Spleen (tissue), 7 donors: ENCODE results near the gene MRAS.

Source experiments
- POLR2A ChIP-seq, 3 donors: fragments of 450-650 bp; IDR thresholded peaks; one replicate each; pipeline ENCODE4 v1.5.1; 2017; ENCODE audit warnings: antibody characterized with exemption in 3 of 3, mild to moderate bottlenecking in 1 of 3
- TF ChIP-seq, protein P1 (sequence below), 11 experiments: fragments of 200-600 bp in 7 of 11; fragments of 450-650 bp in 4 of 11; sonication (generic) in 4 of 11; IDR thresholded peaks in 8 of 11; conservative IDR thresholded peaks in 3 of 11; 1 replicate in 7 of 11; 2 replicates in 4 of 11; pipeline versions ENCODE4 v1.4.0 to v1.8.0; 2016 to 2021; ENCODE audit warnings: antibody characterized with exemption in 11 of 11, inconsistent platforms in 4 of 11, mild to moderate bottlenecking in 1 of 11
- donor health status: DM: no; HTN: no; CAD: no; lungs with moderate emphysema.
- donor health status: DM: no; HTN: no; CAD: no.
- donor health status: DM: no; HTN: no; CAD: no.

DNA sequence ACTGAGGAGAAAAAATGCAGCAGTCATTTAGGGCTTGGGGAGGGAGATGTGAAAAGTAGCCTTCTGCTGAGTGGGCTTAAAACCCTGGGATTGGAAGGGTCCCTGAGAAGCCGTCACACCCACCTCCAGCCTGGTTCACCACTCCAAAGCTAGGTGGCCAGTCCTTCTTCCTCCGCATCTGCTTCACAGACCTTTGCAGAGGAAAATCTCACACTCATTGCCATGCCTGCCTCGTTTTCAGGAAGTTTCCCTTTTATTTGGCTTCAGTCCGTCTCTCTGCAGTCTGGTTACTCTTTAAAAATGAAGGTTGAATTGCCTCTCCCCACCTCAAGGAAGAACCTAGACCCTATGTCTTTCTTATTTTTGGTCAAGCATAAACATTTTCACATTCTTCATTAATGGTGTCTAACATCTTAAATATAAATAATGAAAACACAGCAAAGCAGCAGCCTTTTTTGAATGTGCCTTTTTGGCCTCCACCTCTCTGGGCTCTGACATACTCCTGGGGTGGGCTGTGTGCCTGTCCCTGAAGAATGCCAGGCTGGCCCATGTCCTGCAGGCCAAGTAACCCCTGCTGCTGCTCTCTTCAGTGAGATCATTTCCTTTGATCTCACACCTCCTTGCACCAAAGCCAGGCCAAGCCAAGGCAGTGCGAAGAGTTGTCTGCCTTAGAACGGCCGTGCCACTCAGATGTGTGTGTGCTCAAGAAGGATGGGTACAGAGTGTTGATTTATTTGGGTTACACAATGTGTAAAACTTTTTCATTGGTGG, 11.0 kb downstream of the MRAS start:
- TF ChIP-seq POLR2A (IDR thresholded peaks at IDR 0.05), result no peak
- TF ChIP-seq, protein P1, sequence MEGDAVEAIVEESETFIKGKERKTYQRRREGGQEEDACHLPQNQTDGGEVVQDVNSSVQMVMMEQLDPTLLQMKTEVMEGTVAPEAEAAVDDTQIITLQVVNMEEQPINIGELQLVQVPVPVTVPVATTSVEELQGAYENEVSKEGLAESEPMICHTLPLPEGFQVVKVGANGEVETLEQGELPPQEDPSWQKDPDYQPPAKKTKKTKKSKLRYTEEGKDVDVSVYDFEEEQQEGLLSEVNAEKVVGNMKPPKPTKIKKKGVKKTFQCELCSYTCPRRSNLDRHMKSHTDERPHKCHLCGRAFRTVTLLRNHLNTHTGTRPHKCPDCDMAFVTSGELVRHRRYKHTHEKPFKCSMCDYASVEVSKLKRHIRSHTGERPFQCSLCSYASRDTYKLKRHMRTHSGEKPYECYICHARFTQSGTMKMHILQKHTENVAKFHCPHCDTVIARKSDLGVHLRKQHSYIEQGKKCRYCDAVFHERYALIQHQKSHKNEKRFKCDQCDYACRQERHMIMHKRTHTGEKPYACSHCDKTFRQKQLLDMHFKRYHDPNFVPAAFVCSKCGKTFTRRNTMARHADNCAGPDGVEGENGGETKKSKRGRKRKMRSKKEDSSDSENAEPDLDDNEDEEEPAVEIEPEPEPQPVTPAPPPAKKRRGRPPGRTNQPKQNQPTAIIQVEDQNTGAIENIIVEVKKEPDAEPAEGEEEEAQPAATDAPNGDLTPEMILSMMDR (IDR thresholded peaks at IDR 0.05 in 8 of 11, conservative IDR thresholded peaks at IDR 0.05 in 3 of 11), result no peak
